ENCODE measurements around the gene ZNF14. TPM values are rescaled to one million over a fixed set of nuclear protein-coding genes. Genes with fewer than 3 reads are reported as not detected.

Gene ZNF14
- total and polyA plus RNA-seq, 2 of the 13 experiments (the other 11 are each of a cell fraction or from before 2014, with no cell fraction given) = 1.9 to 6.2 TPM

GRCh38 chr19:19679176-19680073, 53.5 kb downstream of the ZNF14 start:
- in situ Hi-C loops (cut with HindIII; ENCODE audit: extremely low pct_ligation_motif_present, low pct_unique_long_range_greater_than_20kb) (no loop called here), intact Hi-C loops (cut with micrococcal nuclease; ENCODE audit: unreplicated experiment) (no loop called here)
- H3K27me3 ChIP-seq (ENCODE audit: control insufficient read depth in 1 of 2, insufficient read depth in 2 of 2, low read length in 2 of 2) = no peaks in the 10 kb centered on the region; a peak in 1 of 5 replicates
- H3K9ac ChIP-seq (ENCODE audit: insufficient read depth, low read depth, low read length) = no peak overlapping the region
- no peak overlapping the region for H3K4me3 ChIP-seq (replicated peaks in 1 of 3; ENCODE audit: insufficient read depth in 1 of 3, low read depth in 2 of 3, low read length in 3 of 3)
- ChIA-PET CTCF (ENCODE audit: low intra/inter-chr PET ratio, low total read pairs) (no interaction called here), POLR2A (no interaction called here)
- H3K4me1 ChIP-seq (ENCODE audit: insufficient read depth, low read length) = no peaks in the 10 kb centered on the region
- H3K36me3 ChIP-seq (replicated peaks in 1 of 2; ENCODE audit: control insufficient read depth in 1 of 2, insufficient read depth in 2 of 2, low read length in 2 of 2) = peaks cover 18 to 49% of the 10 kb centered on the region in 2 experiments
- DNase-seq (ENCODE audit: low spot score) = no peak
- no peak overlapping the region for H2AFZ ChIP-seq (ENCODE audit: low read length)
- no peak overlapping the region for H3K27ac ChIP-seq (ENCODE audit: extremely low read length, insufficient read depth, low read length)
- 0 out of 2 replicates have a peak, but pooled peaks cover 1% of the 10 kb centered on the region for H4K20me1 ChIP-seq (ENCODE audit: insufficient read depth, low read length)
- TF ChIP-seq FOXM1 (CRISPR knock-in tag; IDR thresholded peaks at IDR 0.05) (no peak), RAD51 (IDR thresholded peaks at IDR 0.05; ENCODE audit: borderline replicate concordance) (no peak), GATAD1 (CRISPR knock-in tag; IDR thresholded peaks at IDR 0.05) (no peak), HOXA7 (CRISPR knock-in tag; IDR thresholded peaks at IDR 0.05) (no peak), KLF9 (CRISPR knock-in tag; IDR thresholded peaks at IDR 0.05; ENCODE audit: low read depth) (no peak), SMARCE1 (IDR thresholded peaks at IDR 0.05; ENCODE audit: borderline replicate concordance) (no peak), ZSCAN25 (CRISPR knock-in tag; IDR thresholded peaks at IDR 0.05) (no peak), ZBTB10 (CRISPR knock-in tag; IDR thresholded peaks at IDR 0.05; ENCODE audit: borderline replicate concordance) (no peak), REL (CRISPR knock-in tag; conservative IDR thresholded peaks at IDR 0.05) (no peak), TOE1 (CRISPR knock-in tag; IDR thresholded peaks at IDR 0.05) (no peak), KDM2A (CRISPR knock-in tag; IDR thresholded peaks at IDR 0.05; ENCODE audit: borderline replicate concordance, low read depth) (no peak), STAT5B (CRISPR knock-in tag; IDR thresholded peaks at IDR 0.05) (no peak), PCBP2 (optimal IDR thresholded peaks at IDR 0.05; ENCODE audit: low read depth, low read length, poor library complexity, severe bottlenecking) (no peak), SP5 (CRISPR knock-in tag; IDR thresholded peaks at IDR 0.05; ENCODE audit: borderline replicate concordance, low read depth) (no peak), PHF21A (CRISPR knock-in tag; IDR thresholded peaks at IDR 0.05) (no peak), SNRNP70 (IDR thresholded peaks at IDR 0.05; ENCODE audit: low read depth, low read length) (no peak), NFE2 (CRISPR knock-in tag; IDR thresholded peaks at IDR 0.05) (no peak), ZBTB3 (CRISPR knock-in tag; IDR thresholded peaks at IDR 0.05; ENCODE audit: borderline replicate concordance, low read depth) (no peak), SUZ12 (IDR thresholded peaks at IDR 0.05; ENCODE audit: low read depth, low read length) (no peak)
- H3K79me2 ChIP-seq (ENCODE audit: insufficient read depth, low read length) = peaks cover 18% of the 10 kb centered on the region
- no peak for ATAC-seq
- H3K9me3 ChIP-seq (ENCODE audit: low read length) = no peaks in the 10 kb centered on the region
- 96% methylated on average over 20 of the region's 20 CpGs for WGBS (ENCODE audit: low lambda C conversion rate)
- no peak overlapping the region for H3K4me2 ChIP-seq (ENCODE audit: low read depth, low read length)
- FAIRE-seq = no peak
- TSS peak; percentile 38 for BruUV-seq (replicated peaks)
